Vagina (tissue), 2 donors: ENCODE results near the gene STARD13. TPM values are rescaled to one million over a fixed set of nuclear protein-coding genes. Genes with fewer than 3 reads are reported as not detected.

Experiments
- DNase-seq, 2 donors: peaks; one replicate each; pipeline ENCODE4 v3.0.0-alpha.2; 2017; ENCODE audit errors: extremely low spot score in 2 of 2
- H3K27ac ChIP-seq: fragments of 200-600 bp; sonication (generic); one replicate; pipeline ENCODE4 v1.5.1; 2019
- H3K27me3 ChIP-seq: fragments of 200-600 bp; sonication (generic); one replicate; pipeline ENCODE4 v1.5.1; 2019
- H3K36me3 ChIP-seq, 2 donors: fragments of 200-600 bp; sonication (generic); one replicate each; pipeline ENCODE4 v1.5.1; 2017 to 2019
- H3K4me1 ChIP-seq: fragments of 200-600 bp; sonication (generic); one replicate; pipeline ENCODE4 v1.5.1; 2019
- H3K4me3 ChIP-seq, 2 donors: fragments of 200-600 bp; sonication (generic); 1 replicate in 1 of 2; 2 replicates in 1 of 2; pipeline ENCODE4 v1.5.1; 2016 to 2019
- H3K9me3 ChIP-seq: fragments of 200-600 bp; sonication (generic); one replicate; pipeline ENCODE4 v1.5.1; 2019
- POLR2A ChIP-seq, 2 donors: fragments of 450-650 bp; IDR thresholded peaks; one replicate each; pipeline ENCODE4 v1.6.1; 2017; ENCODE audit warnings: antibody characterized with exemption in 2 of 2, mild to moderate bottlenecking in 2 of 2, moderate library complexity in 2 of 2
- POLR2AphosphoS5 ChIP-seq, 2 donors: sonication (generic); formaldehyde crosslinking; IDR thresholded peaks; one replicate each; pipeline ENCODE4 v1.9.0; 2017; ENCODE audit warnings: antibody characterized with exemption in 2 of 2, mild to moderate bottlenecking in 2 of 2, low read depth in 1 of 2; ENCODE audit not compliant: insufficient read depth in 1 of 2
- intact Hi-C: fragments of 100-400 bp; cut with DNase I; formaldehyde crosslinking; loops from one replicate; pipeline ENCODE4 v1.15.1; 2023
- total RNA-seq: library from RNA; depleted of rRNA; stranded (reverse); fragments of >200 nt; gene quantifications from one replicate; pipeline ENCODE4 v1.2.3, GENCODE V29; 2016
- TF ChIP-seq, protein P1 (sequence below), 3 experiments: fragments of 450-650 bp in 2 of 3; fragments of 200-600 bp in 1 of 3; sonication (generic) in 1 of 3; IDR thresholded peaks; one replicate each; pipeline ENCODE4 v1.5.1; 2017 to 2019; ENCODE audit warnings: antibody characterized with exemption in 3 of 3, mild to moderate bottlenecking in 2 of 3, moderate library complexity in 2 of 3

Gene STARD13
- total RNA-seq, 1 donor from 2014 or later: 33.1 TPM

DNA sequence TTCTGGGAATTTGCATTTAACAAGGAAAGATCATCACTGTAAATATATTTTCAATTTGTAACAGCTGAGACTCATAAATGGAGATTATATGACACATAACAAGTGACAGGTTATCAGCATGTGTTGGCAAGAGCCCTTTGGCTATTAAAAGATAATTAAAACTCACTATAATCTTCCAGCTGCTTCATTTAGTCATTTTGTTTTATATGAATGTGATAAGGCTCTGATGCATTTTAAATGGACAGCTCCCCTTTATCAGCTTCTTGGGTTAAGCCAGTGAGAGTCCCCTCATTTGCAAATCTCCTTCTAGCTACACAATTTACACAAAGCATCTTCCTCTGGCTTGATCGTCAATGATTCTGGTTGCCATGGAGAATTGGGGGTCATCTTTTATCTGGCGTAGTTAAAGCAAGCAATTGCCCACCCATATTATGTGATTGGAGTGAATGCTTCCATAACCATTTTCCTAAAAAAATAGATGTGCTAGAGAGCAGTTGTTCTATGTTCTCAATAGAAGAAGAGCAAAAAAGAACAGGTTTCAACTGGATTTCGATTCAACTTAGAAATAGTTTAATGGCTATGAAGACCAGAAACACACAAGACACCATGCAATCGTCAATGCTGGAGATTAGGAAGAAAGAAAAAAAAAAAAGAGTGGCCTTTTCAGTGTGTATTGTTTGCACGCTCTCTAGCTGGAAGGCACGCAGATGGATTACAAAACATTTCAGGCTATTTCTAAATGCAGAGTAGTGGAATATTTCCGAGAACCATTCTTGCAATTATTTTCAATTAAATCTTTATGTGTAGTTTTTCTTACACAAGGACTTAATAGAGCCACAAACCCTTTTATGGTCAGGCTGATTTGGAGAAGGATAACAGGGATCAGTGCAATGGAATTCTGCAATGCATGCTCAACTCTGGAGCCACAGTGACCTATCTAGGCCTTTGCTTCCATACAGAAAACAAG is 27.4 kb downstream of the STARD13 start:
- Histone ChIP-seq H3K9me3 (no peaks in the 10 kb centered on the region), H3K27ac (peak overlapping the region; percentile 63), H3K4me1 (peaks cover 57% of the 10 kb centered on the region), H3K27me3 (no peaks in the 10 kb centered on the region), H3K36me3 (no peaks in the 10 kb centered on the region), H3K4me3 (no peak overlapping the region)
- intact Hi-C loops: no loop called here
- TF ChIP-seq, protein P1, sequence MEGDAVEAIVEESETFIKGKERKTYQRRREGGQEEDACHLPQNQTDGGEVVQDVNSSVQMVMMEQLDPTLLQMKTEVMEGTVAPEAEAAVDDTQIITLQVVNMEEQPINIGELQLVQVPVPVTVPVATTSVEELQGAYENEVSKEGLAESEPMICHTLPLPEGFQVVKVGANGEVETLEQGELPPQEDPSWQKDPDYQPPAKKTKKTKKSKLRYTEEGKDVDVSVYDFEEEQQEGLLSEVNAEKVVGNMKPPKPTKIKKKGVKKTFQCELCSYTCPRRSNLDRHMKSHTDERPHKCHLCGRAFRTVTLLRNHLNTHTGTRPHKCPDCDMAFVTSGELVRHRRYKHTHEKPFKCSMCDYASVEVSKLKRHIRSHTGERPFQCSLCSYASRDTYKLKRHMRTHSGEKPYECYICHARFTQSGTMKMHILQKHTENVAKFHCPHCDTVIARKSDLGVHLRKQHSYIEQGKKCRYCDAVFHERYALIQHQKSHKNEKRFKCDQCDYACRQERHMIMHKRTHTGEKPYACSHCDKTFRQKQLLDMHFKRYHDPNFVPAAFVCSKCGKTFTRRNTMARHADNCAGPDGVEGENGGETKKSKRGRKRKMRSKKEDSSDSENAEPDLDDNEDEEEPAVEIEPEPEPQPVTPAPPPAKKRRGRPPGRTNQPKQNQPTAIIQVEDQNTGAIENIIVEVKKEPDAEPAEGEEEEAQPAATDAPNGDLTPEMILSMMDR (IDR thresholded peaks at IDR 0.05): no peak
- TF ChIP-seq POLR2A (IDR thresholded peaks at IDR 0.05) (no peak), POLR2AphosphoS5 (IDR thresholded peaks at IDR 0.05; ENCODE audit: insufficient read depth in 1 of 2, low read depth in 1 of 2) (peak; percentile 28 to 42)
- DNase-seq: no peak

DNA sequence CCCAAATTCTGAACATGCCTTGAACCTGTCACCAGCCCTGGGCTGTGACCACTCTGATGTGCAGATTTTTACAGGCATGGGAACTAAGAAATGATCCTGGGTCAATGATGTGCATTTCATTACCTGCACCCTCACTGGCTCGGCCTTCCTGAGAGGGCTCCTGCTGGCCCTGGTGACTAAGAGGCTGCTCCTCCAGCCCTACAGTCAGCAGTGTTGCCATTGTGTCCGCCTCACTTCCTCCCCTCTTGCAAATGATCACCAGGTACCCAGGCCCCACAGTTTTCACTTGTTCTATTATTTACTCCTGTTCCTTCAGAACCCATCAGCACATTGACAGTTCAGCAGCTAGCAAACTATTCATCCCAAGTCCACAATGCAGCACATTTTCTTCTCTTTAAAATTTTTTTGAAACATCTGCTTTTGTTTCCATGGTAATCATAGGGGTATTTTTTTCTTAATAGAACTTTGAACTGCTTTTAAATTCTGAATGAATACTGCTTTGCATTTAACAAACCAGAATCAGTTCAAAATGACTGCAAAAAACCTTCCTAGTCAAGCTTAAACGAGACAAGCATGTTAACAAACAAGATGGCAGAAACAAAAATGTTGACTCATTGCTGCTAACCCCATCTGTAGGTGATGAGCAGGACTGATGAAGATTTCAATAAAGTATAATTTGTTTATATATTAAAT is 29.3 kb downstream of the STARD13 start:
- TF ChIP-seq POLR2A (IDR thresholded peaks at IDR 0.05): no peak
- no peak for TF ChIP-seq POLR2AphosphoS5 (IDR thresholded peaks at IDR 0.05; ENCODE audit: insufficient read depth in 1 of 2, low read depth in 1 of 2)
- TF ChIP-seq, protein P1 (IDR thresholded peaks at IDR 0.05): no peak
- no peak overlapping the region for H3K27ac ChIP-seq
- H3K9me3 ChIP-seq: no peaks in the 10 kb centered on the region
- no peaks in the 10 kb centered on the region for H3K27me3 ChIP-seq
- peaks cover 48% of the 10 kb centered on the region for H3K4me1 ChIP-seq
- H3K36me3 ChIP-seq: no peaks in the 10 kb centered on the region
- DNase-seq: no peak
- H3K4me3 ChIP-seq: no peak overlapping the region
- intact Hi-C loops: no loop called here

DNA sequence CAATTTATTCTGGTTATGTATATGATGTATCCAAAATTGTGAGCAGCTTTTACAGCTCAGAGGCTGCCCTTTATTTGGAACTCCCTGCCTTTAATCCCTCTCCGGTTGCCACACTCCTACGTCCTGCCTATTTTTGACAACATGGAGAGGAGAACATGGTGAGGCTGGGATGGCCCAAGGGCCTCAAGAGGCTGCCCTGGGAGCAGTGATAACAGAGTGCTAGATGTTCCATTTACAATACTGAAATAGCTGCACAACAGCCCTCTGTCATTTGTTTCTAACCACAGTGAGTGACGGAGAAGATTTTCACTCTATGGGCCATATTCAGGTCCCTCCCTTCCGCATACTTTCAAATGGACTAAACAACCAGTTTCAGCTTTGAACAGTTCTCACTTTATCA is 33.4 kb downstream of the STARD13 start:
- H3K27ac ChIP-seq: no peak overlapping the region
- no peak overlapping the region for H3K4me3 ChIP-seq
- peaks cover 28% of the 10 kb centered on the region for H3K4me1 ChIP-seq
- intact Hi-C loops: no loop called here
- TF ChIP-seq POLR2A (IDR thresholded peaks at IDR 0.05): no peak
- TF ChIP-seq, protein P1 (IDR thresholded peaks at IDR 0.05): no peak
- TF ChIP-seq POLR2AphosphoS5 (IDR thresholded peaks at IDR 0.05; ENCODE audit: insufficient read depth in 1 of 2, low read depth in 1 of 2): no peak
- no peaks in the 10 kb centered on the region for H3K9me3 ChIP-seq
- no peaks in the 10 kb centered on the region for H3K36me3 ChIP-seq
- H3K27me3 ChIP-seq: no peaks in the 10 kb centered on the region
- no peak for DNase-seq

DNA sequence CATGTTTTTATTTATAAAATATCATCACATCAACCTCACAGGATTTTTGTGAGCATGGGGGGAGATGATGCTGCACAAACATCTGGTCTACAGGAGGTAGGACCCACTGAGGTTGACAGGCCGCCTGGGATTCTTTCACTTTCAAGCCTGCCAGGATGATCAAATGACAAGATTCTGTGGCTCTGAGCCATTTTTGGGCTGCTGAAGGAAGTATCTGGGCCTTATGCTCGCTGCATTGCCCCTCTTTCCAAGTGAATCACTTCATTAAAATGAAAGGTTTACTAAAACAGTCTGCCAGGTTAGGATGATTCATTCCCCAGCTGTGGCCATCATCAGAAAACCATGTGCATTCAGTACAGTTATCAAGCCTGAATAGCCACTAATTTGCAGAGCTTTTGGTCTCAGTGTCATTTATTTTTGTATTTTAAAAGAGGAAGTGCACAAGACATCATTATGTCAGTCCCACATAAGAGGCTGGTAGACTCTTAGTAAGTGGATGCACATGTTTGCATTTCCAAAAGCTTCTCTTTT is 34.4 kb downstream of the STARD13 start:
- Histone ChIP-seq H3K27me3 (no peaks in the 10 kb centered on the region), H3K4me1 (peaks cover 23% of the 10 kb centered on the region), H3K9me3 (no peaks in the 10 kb centered on the region), H3K36me3 (no peaks in the 10 kb centered on the region), H3K27ac (peak overlapping the region; percentile 45), H3K4me3 (no peak overlapping the region)
- intact Hi-C loops: no loop called here
- no peak for DNase-seq
- TF ChIP-seq POLR2AphosphoS5 (IDR thresholded peaks at IDR 0.05; ENCODE audit: insufficient read depth in 1 of 2, low read depth in 1 of 2) (no peak), POLR2A (IDR thresholded peaks at IDR 0.05) (no peak)
- TF ChIP-seq, protein P1 (IDR thresholded peaks at IDR 0.05): no peak
